OCI-LY7 (cell line): ENCODE data around the gene RNF103. TPM values are rescaled to one million over a fixed set of nuclear protein-coding genes. Genes with fewer than 3 reads are reported as not detected.

Experiments
- BruUV-seq: library from RNA; stranded (reverse); fragments of 400-500 nt; replicated peaks from 2 replicates; lab custom pipeline; 2021; lab: Mats Ljungman, UMichigan
- CTCF ChIA-PET: fragments of 300-600 bp; sonication (Branson Sonifier 250); formaldehyde crosslinking; loops from one replicate; lab custom pipeline; 2022; ENCODE audit warnings: antibody characterized with exemption; ENCODE audit not compliant: unreplicated experiment; lab: Charles Lee
- POLR2A ChIA-PET: fragments of 300-600 bp; sonication (Branson Sonifier 250); formaldehyde crosslinking; loops from one replicate; lab custom pipeline; 2022; ENCODE audit warnings: antibody characterized with exemption; lab: Charles Lee
- DNase-seq: peaks from one replicate; pipeline ENCODE4 v3.0.0-alpha.2; 2015; ENCODE audit warnings: low spot score
- H2AFZ ChIP-seq: fragments of 200-600 bp; sonication (generic), shearing (Covaris generic); 2 replicates; pipeline ENCODE4 v1.6.1; 2014; ENCODE audit warnings: mild to moderate bottlenecking, antibody characterized with exemption, low read length, moderate library complexity
- H3K27ac ChIP-seq: fragments of 200-600 bp; sonication (generic); 2 replicates; pipeline ENCODE4 v1.5.1; 2014; ENCODE audit warnings: mixed run types, low read depth, mild to moderate bottlenecking, moderate library complexity, low read length, inconsistent platforms; ENCODE audit not compliant: poor library complexity, severe bottlenecking
- H3K36me3 ChIP-seq: fragments of 200-600 bp; sonication (generic); 2 replicates; pipeline ENCODE4 v1.6.1; 2014; ENCODE audit warnings: mild to moderate bottlenecking, antibody characterized with exemption, low read length, moderate library complexity, mixed read lengths; ENCODE audit not compliant: insufficient read depth
- H3K4me1 ChIP-seq: fragments of 200-600 bp; sonication (generic); 2 replicates; pipeline ENCODE4 v1.5.1; 2014; ENCODE audit warnings: mild to moderate bottlenecking, low read length; ENCODE audit not compliant: insufficient read depth, poor library complexity, severe bottlenecking
- H3K4me2 ChIP-seq: fragments of 200-600 bp; sonication (generic); 2 replicates; pipeline ENCODE4 v1.6.1; 2014; ENCODE audit warnings: mild to moderate bottlenecking, low read length
- H3K4me3 ChIP-seq: fragments of 200-600 bp; sonication (generic); 2 replicates; pipeline ENCODE4 v1.5.1; 2014; ENCODE audit warnings: mild to moderate bottlenecking, low read depth, low read length; ENCODE audit not compliant: poor library complexity, severe bottlenecking
- H3K79me2 ChIP-seq: fragments of 200-600 bp; sonication (generic); 2 replicates; pipeline ENCODE4 v1.6.1; 2016; ENCODE audit warnings: low read depth, mild to moderate bottlenecking, low read length, moderate library complexity, mixed read lengths; ENCODE audit not compliant: insufficient read depth
- H3K9me2 ChIP-seq: fragments of 200-600 bp; sonication (generic); 2 replicates; pipeline ENCODE4 v1.6.1; 2016; ENCODE audit warnings: mild to moderate bottlenecking, low read length, mixed read lengths; ENCODE audit not compliant: insufficient read depth
- H3K9me3 ChIP-seq: fragments of 200-600 bp; sonication (generic); 2 replicates; pipeline ENCODE4 v1.6.1; 2014; ENCODE audit warnings: mild to moderate bottlenecking, mixed run types, low read length, mixed read lengths
- H4K20me1 ChIP-seq: fragments of 200-600 bp; sonication (generic); 2 replicates; pipeline ENCODE4 v1.6.1; 2014; ENCODE audit warnings: mild to moderate bottlenecking, antibody characterized with exemption, low read length, moderate library complexity, mixed read lengths; ENCODE audit not compliant: insufficient read depth
- EZH2phosphoT487 ChIP-seq: fragments of 200-600 bp; sonication (generic); IDR thresholded peaks from 2 replicates; pipeline ENCODE4 v1.6.1; 2018; ENCODE audit warnings: low read depth, borderline replicate concordance, mild to moderate bottlenecking, mixed run types, antibody characterized with exemption, low read length, moderate library complexity, mixed read lengths
- intact Hi-C: fragments of 100-400 bp; cut with micrococcal nuclease; formaldehyde crosslinking; loops from one replicate; pipeline ENCODE4 v1.10.0; 2022; ENCODE audit not compliant: unreplicated experiment
- total RNA-seq, 2 experiments: library from RNA; depleted of rRNA in 1 of 2; stranded (reverse); fragments of >200 nt in 1 of 2; shearing (Covaris generic) in 1 of 2; gene quantifications; 2 replicates each; pipeline ENCODE4 v1.2.3, GENCODE V29; 2014 to 2022
- TF ChIP-seq, protein P1 (sequence below): fragments of 200-600 bp; sonication (generic); conservative IDR thresholded peaks from 2 replicates; pipeline ENCODE4 v1.5.1; 2014; ENCODE audit warnings: mild to moderate bottlenecking, antibody characterized with exemption, low read length, moderate library complexity, mixed read lengths

Gene RNF103
- total RNA-seq, 2 experiments from 2014 or later: 12.9 to 17.2 TPM

DNA sequence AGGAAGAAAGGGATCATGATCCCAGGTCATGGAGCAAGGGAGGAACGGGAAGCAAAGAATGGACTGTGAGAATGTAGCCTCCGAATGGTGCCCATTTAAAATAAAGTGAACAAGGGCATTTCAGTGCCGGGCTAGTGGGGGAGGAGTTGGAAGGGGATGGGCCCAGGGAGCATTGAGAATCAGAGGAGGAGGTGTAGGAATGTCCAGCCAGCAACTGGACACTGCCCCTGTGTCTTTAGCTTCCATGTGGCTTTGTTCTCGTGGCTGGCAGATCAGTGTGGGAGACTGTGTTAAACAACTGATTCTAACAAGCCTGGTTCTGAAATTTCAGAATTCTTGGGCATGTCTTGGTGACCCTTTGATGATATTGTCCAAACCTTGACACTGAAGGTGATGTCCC is 1.4 kb upstream of the RNF103 start:
- no peak overlapping the region for H3K4me2 ChIP-seq
- H3K4me3 ChIP-seq: no peak overlapping the region
- no TSS peak for BruUV-seq
- H3K4me1 ChIP-seq: peaks cover 16% of the 10 kb centered on the region
- POLR2A ChIA-PET: no interaction called here
- TF ChIP-seq, protein P1, sequence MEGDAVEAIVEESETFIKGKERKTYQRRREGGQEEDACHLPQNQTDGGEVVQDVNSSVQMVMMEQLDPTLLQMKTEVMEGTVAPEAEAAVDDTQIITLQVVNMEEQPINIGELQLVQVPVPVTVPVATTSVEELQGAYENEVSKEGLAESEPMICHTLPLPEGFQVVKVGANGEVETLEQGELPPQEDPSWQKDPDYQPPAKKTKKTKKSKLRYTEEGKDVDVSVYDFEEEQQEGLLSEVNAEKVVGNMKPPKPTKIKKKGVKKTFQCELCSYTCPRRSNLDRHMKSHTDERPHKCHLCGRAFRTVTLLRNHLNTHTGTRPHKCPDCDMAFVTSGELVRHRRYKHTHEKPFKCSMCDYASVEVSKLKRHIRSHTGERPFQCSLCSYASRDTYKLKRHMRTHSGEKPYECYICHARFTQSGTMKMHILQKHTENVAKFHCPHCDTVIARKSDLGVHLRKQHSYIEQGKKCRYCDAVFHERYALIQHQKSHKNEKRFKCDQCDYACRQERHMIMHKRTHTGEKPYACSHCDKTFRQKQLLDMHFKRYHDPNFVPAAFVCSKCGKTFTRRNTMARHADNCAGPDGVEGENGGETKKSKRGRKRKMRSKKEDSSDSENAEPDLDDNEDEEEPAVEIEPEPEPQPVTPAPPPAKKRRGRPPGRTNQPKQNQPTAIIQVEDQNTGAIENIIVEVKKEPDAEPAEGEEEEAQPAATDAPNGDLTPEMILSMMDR: no peak
- peaks cover 26% of the 10 kb centered on the region for H3K79me2 ChIP-seq
- H3K9me3 ChIP-seq: no peaks in the 10 kb centered on the region
- H4K20me1 ChIP-seq: no peaks in the 10 kb centered on the region
- DNase-seq: no peak
- no peaks in the 10 kb centered on the region for H3K9me2 ChIP-seq
- H3K27ac ChIP-seq: no peak overlapping the region
- intact Hi-C loops: no loop called here
- H2AFZ ChIP-seq: no peak overlapping the region
- H3K36me3 ChIP-seq: peaks cover 2% of the 10 kb centered on the region; the same call in 1 of the 2 replicates
- CTCF ChIA-PET: no interaction called here

DNA sequence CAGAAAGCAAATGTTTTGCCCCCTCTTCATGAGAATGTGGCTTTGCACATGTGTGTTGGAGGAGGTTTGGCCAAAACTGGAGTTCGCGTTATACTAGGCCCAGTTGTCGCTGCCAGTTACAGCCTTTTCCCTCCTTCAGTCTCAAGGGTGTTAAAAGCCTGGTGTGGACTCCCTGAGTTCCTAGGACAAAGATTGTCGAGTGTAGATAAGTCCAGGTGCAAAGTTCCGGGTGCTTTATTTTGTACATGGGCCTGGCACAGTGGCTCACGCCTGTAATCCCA is 542 bp upstream of the RNF103 start:
- POLR2A ChIA-PET: no interaction called here
- H3K4me2 ChIP-seq: peak overlapping the region; percentile 75
- no peak for DNase-seq
- BruUV-seq: TSS peak; percentile 92
- peak overlapping the region; percentile 96 for H2AFZ ChIP-seq
- no peaks in the 10 kb centered on the region for H3K9me2 ChIP-seq
- CTCF ChIA-PET: no interaction called here
- H3K4me3 ChIP-seq: peak overlapping the region; percentile 94
- H3K4me1 ChIP-seq: peaks cover 20% of the 10 kb centered on the region
- H3K79me2 ChIP-seq: peaks cover 35% of the 10 kb centered on the region
- intact Hi-C loops: loop anchor here (5.0 kb wide), 2 partner anchors 517 to 587 kb away; partner anchors contain the start of genes POLR1A and PTCD3
- peaks cover 9% of the 10 kb centered on the region for H3K36me3 ChIP-seq
- peak overlapping the region; percentile 78 for H3K27ac ChIP-seq
- no peak for TF ChIP-seq EZH2phosphoT487
- TF ChIP-seq, protein P1: no peak
- H4K20me1 ChIP-seq: no peaks in the 10 kb centered on the region
- H3K9me3 ChIP-seq: no peaks in the 10 kb centered on the region

DNA sequence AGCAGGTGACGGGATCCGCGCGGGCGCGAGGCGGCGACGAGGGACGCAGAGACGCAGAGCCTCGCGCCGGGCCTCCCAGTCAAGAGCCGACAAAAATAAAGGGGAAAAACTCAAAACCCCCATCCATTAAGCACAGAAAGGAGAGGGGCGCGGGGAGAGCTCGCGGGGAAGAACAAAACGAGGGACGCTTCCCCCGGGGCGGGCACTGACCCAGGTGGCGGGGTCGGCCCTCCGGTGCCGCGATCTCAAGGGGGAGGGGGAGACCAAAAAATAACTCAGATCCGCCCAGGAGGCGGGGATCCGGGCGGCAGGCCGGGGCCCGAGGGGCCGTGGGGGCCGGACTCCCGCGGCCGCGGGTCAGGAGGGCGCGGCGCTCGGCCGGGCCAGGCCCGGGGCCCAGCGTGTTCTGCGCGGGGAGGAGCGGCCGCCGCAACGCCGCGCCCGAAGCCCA is 597 bp downstream of the RNF103 start:
- Histone ChIP-seq H3K4me1 (peaks cover 20% of the 10 kb centered on the region), H2AFZ (peak overlapping the region; percentile 82), H3K27ac (peak overlapping the region; percentile 78), H3K36me3 (peaks cover 20% of the 10 kb centered on the region), H3K9me2 (no peaks in the 10 kb centered on the region), H3K79me2 (peaks cover 35% of the 10 kb centered on the region), H4K20me1 (no peaks in the 10 kb centered on the region), H3K4me2 (peak overlapping the region; percentile 89), H3K9me3 (no peaks in the 10 kb centered on the region), H3K4me3 (peak overlapping the region; percentile 94)
- no peak for DNase-seq
- intact Hi-C loops: loop anchor here (5.0 kb wide), 2 partner anchors 516 to 586 kb away; partner anchors contain the start of genes POLR1A and PTCD3
- TF ChIP-seq, protein P1: no peak
- no peak for TF ChIP-seq EZH2phosphoT487
- CTCF ChIA-PET: interaction anchor here (0.6 kb wide), 1 partner anchor 181 kb away, joined by 6 read pairs; no protein-coding TSS in a partner anchor
- POLR2A ChIA-PET: interaction anchor here (1.1 to 1.4 kb wide), 2 partner anchors 180 to 182 kb away, joined by 3 to 5 read pairs; partner anchors contain the start of gene KDM3A
- no TSS peak for BruUV-seq
